ENCODE results near the gene GSE1.

The GSE1 gene

GRCh38 chr16:85650844-85651628 lies 37.9 kb downstream of the GSE1 start:
- no peak for DNase-seq

GRCh38 chr16:85651629-85652430 lies 38.7 kb downstream of the GSE1 start:
- DNase-seq = no peak

GRCh38 chr16:85652431-85653221 lies 39.5 kb downstream of the GSE1 start:
- DNase-seq = no peak

- DNase-seq = no peak
Observed at GRCh38 chr16:85653290-85653891, 40.3 kb downstream of the GSE1 start.

GRCh38 chr16:85654251-85655095 lies 41.4 kb downstream of the GSE1 start:
- DNase-seq = no peak

GRCh38 chr16:85655216-85656129 lies 42.4 kb downstream of the GSE1 start:
- DNase-seq = no peak

- no peak for DNase-seq
Observed at GRCh38 chr16:85656351-85657266, 43.5 kb downstream of the GSE1 start.

GRCh38 chr16:85657267-85657650 lies 44.1 kb downstream of the GSE1 start:
- no peak for DNase-seq

- no peak for DNase-seq
Observed at GRCh38 chr16:85657996-85658395, 44.9 kb downstream of the GSE1 start.

GRCh38 chr16:85658504-85659326 lies 45.6 kb downstream of the GSE1 start:
- no peak for DNase-seq

GRCh38 chr16:85659336-85659735 lies 46.2 kb downstream of the GSE1 start:
- no peak for DNase-seq

- peak; percentile 72 for DNase-seq
Observed at GRCh38 chr16:85659805-85660511, 46.8 kb downstream of the GSE1 start.

GRCh38 chr16:85660843-85661739 lies 48.0 kb downstream of the GSE1 start:
- no peak for DNase-seq

- DNase-seq = no peak
Observed at GRCh38 chr16:85661740-85662481, 48.8 kb downstream of the GSE1 start.

GRCh38 chr16:85662482-85662812 lies 49.3 kb downstream of the GSE1 start:
- DNase-seq = no peak
